Activated CD8-positive, alpha-beta T cell treated with anti-CD3 and anti-CD28 coated beads for 36 hours (primary cell): Measurements from ENCODE around the gene HAT1. TPM values are rescaled to one million over a fixed set of nuclear protein-coding genes. Genes with fewer than 3 reads are reported as not detected.
"Not testable (repeated sequence)": the region's sequence is repeated elsewhere in the genome, so short reads cannot be mapped to it uniquely, and the experiment has no call there.

Experiments
- ATAC-seq: fragments of 200-7000 bp; cut with Tn5 transposase; one replicate; pipeline ENCODE4 v1.10.0; 2021; ENCODE audit warnings: mild to moderate bottlenecking, moderate library complexity
- CTCF ChIA-PET: fragments of 350-600 bp; sonication (Branson Sonifier 250); formaldehyde crosslinking; loops from one replicate; lab custom pipeline; 2021; ENCODE audit warnings: antibody characterized with exemption; lab: Charles Lee
- POLR2A ChIA-PET: fragments of 350-600 bp; sonication (Branson Sonifier 250); formaldehyde crosslinking; loops from one replicate; lab custom pipeline; 2021; ENCODE audit warnings: antibody characterized with exemption; lab: Charles Lee
- DNase-seq: peaks from one replicate; pipeline ENCODE4 v3.0.0-alpha.2; 2020
- H3K27ac Mint-ChIP-seq: one replicate; pipeline ENCODE4 v1.8.0; 2021; ENCODE audit warnings: mild to moderate bottlenecking, mixed read lengths
- H3K27me3 Mint-ChIP-seq: one replicate; pipeline ENCODE4 v1.8.0; 2021; ENCODE audit warnings: mixed read lengths
- H3K36me3 Mint-ChIP-seq: one replicate; pipeline ENCODE4 v1.8.0; 2021; ENCODE audit warnings: low read depth, mixed read lengths
- H3K4me1 Mint-ChIP-seq: one replicate; pipeline ENCODE4 v1.8.0; 2021; ENCODE audit warnings: low read depth, mixed read lengths
- H3K4me3 Mint-ChIP-seq: one replicate; pipeline ENCODE4 v1.8.0; 2021; ENCODE audit warnings: mild to moderate bottlenecking, moderate library complexity, mixed read lengths
- H3K9me3 Mint-ChIP-seq: one replicate; pipeline ENCODE4 v1.8.0; 2021; ENCODE audit warnings: mixed read lengths
- intact Hi-C: fragments of 100-400 bp; cut with micrococcal nuclease; formaldehyde crosslinking; loops from one replicate; pipeline ENCODE4 v1.10.0; 2022
- total RNA-seq, 2 experiments: library from RNA; stranded (reverse); gene quantifications; one replicate each; pipeline ENCODE4 v1.2.3, GENCODE V29; 2021
- TF ChIP-seq, protein P1 (sequence below): fragments of 200-600 bp; IDR thresholded peaks from one replicate; pipeline ENCODE4 v1.8.0; 2022; ENCODE audit warnings: antibody characterized with exemption, mild to moderate bottlenecking

The HAT1 gene
- total RNA-seq, 2 experiments from 2014 or later: 75.2 to 79.4 TPM

DNA sequence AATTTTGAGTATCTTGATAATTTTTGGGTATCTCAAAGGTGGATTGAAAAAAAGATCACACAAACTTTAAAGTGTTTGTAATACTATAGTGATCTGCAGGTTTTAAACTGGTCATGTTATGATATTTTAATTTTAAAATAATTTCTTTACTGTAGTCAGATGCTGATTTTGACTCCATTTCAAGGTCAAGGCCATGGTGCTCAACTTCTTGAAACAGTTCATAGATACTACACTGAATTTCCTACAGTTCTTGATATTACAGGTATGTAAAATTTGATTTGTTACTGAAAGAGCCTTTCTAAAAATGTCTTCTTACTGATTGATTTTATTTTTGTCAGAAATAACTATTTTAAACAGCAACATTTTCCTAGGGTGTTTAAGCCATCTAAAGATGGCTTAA, 44.4 kb downstream of the HAT1 start:
- CTCF ChIA-PET: no interaction called here
- TF ChIP-seq, protein P1, sequence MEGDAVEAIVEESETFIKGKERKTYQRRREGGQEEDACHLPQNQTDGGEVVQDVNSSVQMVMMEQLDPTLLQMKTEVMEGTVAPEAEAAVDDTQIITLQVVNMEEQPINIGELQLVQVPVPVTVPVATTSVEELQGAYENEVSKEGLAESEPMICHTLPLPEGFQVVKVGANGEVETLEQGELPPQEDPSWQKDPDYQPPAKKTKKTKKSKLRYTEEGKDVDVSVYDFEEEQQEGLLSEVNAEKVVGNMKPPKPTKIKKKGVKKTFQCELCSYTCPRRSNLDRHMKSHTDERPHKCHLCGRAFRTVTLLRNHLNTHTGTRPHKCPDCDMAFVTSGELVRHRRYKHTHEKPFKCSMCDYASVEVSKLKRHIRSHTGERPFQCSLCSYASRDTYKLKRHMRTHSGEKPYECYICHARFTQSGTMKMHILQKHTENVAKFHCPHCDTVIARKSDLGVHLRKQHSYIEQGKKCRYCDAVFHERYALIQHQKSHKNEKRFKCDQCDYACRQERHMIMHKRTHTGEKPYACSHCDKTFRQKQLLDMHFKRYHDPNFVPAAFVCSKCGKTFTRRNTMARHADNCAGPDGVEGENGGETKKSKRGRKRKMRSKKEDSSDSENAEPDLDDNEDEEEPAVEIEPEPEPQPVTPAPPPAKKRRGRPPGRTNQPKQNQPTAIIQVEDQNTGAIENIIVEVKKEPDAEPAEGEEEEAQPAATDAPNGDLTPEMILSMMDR: no peak
- DNase-seq: no peak

DNA sequence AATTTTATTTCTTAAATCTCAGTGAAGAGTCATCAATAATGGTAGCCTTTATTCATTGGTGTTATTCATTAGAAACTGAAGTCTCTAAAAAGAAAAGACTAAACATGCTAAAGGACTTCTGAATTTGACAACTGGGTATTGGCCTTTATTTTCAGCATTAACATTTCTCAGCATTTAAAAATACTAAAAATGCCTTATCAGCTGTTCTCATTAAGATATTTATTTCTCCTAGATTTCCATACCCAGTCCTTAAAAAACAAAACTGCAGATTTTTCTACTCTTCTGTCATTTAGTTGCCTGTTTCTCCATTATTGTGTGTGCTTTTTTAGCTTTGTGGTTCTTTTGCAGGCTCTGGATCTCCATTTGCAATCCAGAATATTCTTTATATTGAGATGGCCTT, 46.2 kb downstream of the HAT1 start:
- Mint-ChIP-seq H3K9me3 (no peaks in the 10 kb centered on the region), H3K27me3 (no peaks in the 10 kb centered on the region), H3K27ac (no peak overlapping the region), H3K4me1 (peaks cover 21% of the 10 kb centered on the region), H3K4me3 (no peak overlapping the region), H3K36me3 (peaks cover 42% of the 10 kb centered on the region)
- POLR2A ChIA-PET: no interaction called here
- TF ChIP-seq, protein P1: no peak
- intact Hi-C loops: no loop called here
- no peak for ATAC-seq
- CTCF ChIA-PET: interaction anchor here (1.1 kb wide), 1 partner anchor 159 kb away, joined by 3 read pairs; no protein-coding TSS in a partner anchor
- DNase-seq: no peak

More for the DNA sequence above, 44.4 kb downstream of the HAT1 start:
- H3K4me1 Mint-ChIP-seq: peaks cover 19% of the 10 kb centered on the region
- no peak overlapping the region for H3K4me3 Mint-ChIP-seq
- peaks cover 30% of the 10 kb centered on the region for H3K36me3 Mint-ChIP-seq
- POLR2A ChIA-PET: no interaction called here
- H3K9me3 Mint-ChIP-seq: no peaks in the 10 kb centered on the region
- intact Hi-C loops: no loop called here
- ATAC-seq: no peak
- H3K27ac Mint-ChIP-seq: no peak overlapping the region
- no peaks in the 10 kb centered on the region for H3K27me3 Mint-ChIP-seq

DNA sequence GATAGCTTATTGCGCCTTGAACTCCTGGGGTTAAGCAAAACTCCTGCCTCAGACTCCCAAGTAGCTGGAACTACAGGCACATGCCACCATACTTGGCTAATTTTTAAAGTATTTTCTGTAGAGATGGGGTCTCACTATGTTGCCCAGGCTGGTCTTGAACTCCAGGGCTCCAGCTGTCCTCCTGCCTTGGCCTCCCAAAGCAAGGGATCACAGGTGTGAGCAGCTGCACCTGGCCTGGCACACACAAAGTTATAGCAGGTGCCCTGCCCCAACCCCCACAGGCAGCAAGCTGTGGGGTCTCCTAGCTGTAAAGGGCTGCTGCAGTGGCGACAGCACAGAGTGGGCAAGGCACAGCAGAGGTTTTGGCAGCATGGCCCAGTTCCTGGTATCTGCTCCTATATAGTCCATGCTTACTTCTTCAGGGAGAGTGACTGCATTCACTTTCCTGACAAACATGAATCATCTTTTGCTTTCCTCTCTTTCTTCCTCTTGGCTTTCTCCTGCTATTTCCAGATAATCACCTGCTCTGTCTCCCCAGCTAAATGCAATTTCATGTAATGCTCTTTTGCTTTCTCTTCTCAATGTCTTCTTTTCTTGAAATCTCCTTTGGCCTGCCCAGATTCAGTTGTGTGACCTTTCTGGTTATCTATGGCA, 50.2 kb downstream of the HAT1 start:
- ChIA-PET CTCF (interaction anchor here (1.0 kb wide), 1 partner anchor 8 kb away, joined by 5 read pairs; no protein-coding TSS in a partner anchor), POLR2A (interaction anchor here (0.8 kb wide), 1 partner anchor 32 kb away, joined by 3 read pairs; no protein-coding TSS in a partner anchor)
- no peaks in the 10 kb centered on the region for H3K27me3 Mint-ChIP-seq
- TF ChIP-seq, protein P1: no peak
- intact Hi-C loops: no loop called here
- H3K4me1 Mint-ChIP-seq: peaks cover 6% of the 10 kb centered on the region
- H3K36me3 Mint-ChIP-seq: peaks cover 40% of the 10 kb centered on the region
- no peak overlapping the region for H3K27ac Mint-ChIP-seq
- ATAC-seq: no peak
- H3K9me3 Mint-ChIP-seq: no peaks in the 10 kb centered on the region
- DNase-seq: no peak
- no peak overlapping the region for H3K4me3 Mint-ChIP-seq

DNA sequence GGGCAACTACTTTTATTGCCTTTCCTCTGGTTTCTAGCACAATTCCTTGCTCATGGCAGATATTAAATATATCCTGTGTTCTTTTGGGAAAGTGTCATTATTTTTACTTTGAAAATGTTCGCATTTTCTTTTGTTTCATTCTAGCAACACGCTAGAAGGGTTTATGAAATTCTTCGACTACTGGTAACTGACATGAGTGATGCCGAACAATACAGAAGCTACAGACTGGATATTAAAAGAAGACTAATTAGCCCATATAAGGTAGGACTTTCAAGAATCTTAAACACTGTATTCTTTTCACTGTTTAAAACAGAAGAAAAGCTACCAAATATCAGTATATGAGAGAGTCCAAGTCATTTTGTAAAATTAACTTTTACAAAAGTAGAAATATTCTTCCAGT, 56.8 kb downstream of the HAT1 start:
- Mint-ChIP-seq H3K27me3 (no peaks in the 10 kb centered on the region), H3K9me3 (no peaks in the 10 kb centered on the region), H3K36me3 (peaks cover 56% of the 10 kb centered on the region), H3K27ac (no peak overlapping the region), H3K4me3 (no peak overlapping the region), H3K4me1 (no peaks in the 10 kb centered on the region)
- DNase-seq: no peak
- intact Hi-C loops: no loop called here
- ChIA-PET CTCF (interaction anchor here (1.2 kb wide), 1 partner anchor 12 kb away, joined by 3 read pairs; no protein-coding TSS in a partner anchor), POLR2A (interaction anchor here (0.6 to 1.1 kb wide), 2 partner anchors 18 to 161 kb away, joined by 4 to 5 read pairs; no protein-coding TSS in a partner anchor)
- TF ChIP-seq, protein P1: no peak
- ATAC-seq: no peak

DNA sequence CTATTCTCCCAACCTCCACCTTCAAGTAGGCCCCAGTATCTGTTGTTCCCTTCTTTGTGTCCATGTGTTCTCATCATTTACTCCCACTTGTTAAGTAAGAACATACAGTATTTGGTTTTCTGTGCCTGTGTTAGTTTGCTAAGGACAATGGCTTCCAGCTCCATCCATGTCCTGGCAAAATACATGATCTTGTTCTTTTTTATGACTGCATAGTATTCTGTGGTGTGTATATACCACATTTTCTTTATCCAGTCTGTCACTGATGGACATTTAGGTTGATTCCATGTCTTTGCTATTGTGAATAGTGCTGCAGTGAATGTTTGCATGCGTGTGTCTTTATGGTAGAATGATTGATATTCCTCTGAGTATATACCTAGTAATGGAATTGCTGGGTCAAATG, 61.7 kb downstream of the HAT1 start:
- H3K27ac Mint-ChIP-seq, intact Hi-C loops, DNase-seq, H3K4me1 Mint-ChIP-seq, ATAC-seq, H3K27me3 Mint-ChIP-seq, CTCF ChIA-PET, H3K9me3 Mint-ChIP-seq, POLR2A ChIA-PET, H3K4me3 Mint-ChIP-seq: not testable (repeated sequence)
- peaks cover 29% of the 10 kb centered on the region for H3K36me3 Mint-ChIP-seq
